ENCODE measurements around the gene C2.

DNA sequence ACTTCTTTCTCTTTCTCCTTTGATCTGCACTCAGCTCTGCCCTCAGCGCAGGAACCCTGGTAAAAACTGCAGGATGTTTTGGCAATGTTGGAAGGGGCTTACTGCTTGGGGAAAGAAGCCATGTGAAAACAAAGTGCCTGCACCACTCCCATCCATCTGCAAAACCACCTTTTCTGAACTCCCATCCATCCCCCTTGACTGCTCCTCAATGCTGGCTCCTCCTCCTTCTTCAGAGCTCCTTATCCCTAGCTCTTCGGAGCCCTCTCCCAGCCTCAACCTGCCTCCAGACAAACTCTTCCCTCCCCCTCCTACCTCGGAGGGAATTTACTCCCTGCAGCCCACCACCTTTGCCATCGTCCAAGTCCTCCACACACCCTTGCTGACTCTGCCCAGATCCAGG lies 21.4 kb upstream of the C2 start:
- TF ChIP-seq CTCF (IDR thresholded peaks at IDR 0.05) (no peak), POLR2A (IDR thresholded peaks at IDR 0.05) (no peak)

Measured in adrenal gland (tissue), 5 donors.